Activated CD4-positive, alpha-beta T cell treated with anti-CD3 and anti-CD28 coated beads, Interleukin-2, amount 50 U/mL, for 16 hours (primary cell): ENCODE data around the gene RPS6KA4.
A peak's percentile ranks its signal among the peaks of the same experiment; 100 is the strongest.

ENCODE experiments used
- DNase-seq: peaks from one replicate; pipeline ENCODE4 v3.0.0-alpha.2; 2020

Gene RPS6KA4

DNA sequence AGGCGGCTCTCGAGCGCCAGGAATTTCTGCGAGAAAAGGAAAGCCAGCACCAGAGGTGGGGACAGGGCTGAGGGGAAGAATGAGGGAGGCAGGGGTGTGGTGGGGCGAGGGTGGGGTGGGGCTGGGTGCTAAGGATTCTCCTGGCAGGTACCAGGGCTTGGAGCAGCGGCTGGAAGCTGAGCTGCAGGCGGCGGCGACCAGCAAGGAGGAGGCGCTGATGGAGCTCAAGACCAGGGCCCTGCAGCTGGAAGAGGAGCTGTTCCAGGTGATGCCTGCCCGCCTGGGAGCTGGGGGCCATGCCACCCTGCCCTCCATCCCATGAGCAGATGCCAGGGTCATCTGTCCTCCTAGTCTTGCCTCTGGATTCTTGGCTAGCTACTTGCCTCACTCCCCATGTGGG lies 9.6 kb upstream of the RPS6KA4 start:
- DNase-seq: no peak

DNA sequence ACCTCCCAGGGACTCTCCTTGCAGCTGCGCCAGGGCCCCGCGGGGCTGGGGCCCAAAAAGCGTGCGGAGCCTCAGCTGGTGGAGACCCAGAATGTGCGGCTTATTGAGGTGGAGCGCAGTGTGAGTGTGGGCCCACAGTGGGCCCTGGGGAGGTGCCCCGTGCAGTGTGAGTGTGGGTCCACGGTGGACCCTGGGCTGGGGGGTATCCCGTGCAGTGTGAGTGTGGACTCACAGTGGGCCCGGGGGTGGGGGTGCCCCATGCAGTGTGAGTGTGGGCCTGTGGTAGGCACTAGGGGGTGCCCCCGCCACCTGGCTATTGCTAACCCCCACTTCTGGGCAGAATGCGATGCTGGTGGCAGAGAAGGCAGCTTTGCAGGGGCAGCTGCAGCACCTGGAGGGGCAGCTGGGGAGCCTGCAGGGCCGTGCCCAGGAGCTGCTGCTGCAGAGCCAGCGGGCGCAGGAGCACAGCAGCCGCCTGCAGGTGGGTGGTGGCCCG lies 7.8 kb upstream of the RPS6KA4 start:
- DNase-seq: no peak

DNA sequence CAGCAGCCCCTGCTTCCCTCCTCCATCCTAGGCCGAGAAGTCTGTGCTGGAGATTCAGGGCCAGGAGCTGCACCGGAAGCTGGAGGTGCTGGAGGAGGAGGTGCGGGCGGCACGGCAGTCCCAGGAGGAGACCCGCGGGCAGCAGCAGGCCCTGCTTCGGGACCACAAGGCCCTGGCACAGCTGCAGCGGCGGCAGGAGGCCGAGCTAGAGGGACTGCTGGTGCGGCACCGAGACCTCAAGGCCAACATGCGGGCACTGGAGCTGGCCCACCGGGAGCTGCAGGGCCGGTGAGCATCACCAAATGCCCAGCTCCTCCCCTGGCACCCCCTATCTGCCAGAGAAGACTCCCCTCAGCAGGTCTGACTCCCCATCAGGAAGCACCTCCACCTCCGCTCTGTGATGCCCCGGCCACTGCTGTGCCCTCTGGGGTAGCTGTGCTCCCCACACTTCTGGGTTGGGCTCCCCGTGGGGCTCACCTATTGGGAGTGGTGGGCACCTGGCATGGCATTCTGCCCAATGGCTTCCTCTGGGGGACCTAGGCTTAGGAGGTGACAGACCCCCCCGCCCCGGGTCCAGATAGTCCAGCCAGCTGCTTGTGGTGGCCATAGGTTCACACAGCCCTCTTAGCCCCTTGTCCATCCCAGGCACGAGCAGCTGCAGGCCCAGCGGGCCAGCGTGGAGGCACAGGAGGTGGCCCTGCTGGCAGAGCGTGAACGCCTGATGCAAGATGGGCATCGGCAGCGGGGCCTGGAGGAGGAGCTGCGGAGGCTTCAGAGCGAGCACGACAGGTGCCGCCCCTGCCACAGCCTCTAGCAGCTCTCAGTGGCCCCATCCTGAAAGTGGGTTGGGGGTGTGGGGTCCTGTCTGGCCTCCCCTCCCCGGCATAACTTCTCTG lies 6.6 kb upstream of the RPS6KA4 start:
- DNase-seq: no peak

DNA sequence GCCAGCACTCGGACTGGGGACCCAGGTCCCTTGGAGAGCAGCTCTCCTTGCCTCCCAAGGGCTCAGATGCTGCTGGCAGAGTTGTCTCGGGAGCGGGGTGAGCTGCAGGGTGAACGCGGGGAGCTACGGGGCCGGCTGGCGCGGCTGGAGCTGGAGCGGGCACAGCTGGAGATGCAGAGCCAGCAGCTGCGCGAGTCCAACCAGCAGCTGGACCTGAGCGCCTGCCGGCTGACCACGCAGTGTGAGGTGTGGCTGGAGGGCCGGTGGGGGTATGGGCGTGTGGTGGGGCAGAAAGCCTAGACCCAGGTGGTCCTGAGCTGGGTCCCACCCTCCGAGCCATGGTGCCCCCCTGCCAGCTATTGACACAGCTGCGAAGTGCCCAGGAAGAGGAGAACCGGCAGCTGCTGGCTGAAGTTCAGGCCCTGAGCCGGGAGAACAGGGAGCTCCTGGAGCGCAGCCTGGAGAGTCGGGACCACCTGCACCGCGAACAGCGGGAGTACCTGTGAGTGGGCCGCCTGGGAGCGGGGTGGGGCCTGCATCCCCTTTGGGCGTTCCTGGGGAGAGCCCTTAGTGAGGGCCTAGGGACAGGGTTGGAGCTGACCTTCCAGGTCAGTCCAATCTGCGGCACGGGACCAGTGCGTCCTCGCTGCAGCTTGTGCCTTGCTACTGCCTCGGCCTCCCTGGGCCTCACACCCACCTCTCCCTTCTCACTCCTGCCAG lies 5.8 kb upstream of the RPS6KA4 start:
- no peak for DNase-seq

DNA sequence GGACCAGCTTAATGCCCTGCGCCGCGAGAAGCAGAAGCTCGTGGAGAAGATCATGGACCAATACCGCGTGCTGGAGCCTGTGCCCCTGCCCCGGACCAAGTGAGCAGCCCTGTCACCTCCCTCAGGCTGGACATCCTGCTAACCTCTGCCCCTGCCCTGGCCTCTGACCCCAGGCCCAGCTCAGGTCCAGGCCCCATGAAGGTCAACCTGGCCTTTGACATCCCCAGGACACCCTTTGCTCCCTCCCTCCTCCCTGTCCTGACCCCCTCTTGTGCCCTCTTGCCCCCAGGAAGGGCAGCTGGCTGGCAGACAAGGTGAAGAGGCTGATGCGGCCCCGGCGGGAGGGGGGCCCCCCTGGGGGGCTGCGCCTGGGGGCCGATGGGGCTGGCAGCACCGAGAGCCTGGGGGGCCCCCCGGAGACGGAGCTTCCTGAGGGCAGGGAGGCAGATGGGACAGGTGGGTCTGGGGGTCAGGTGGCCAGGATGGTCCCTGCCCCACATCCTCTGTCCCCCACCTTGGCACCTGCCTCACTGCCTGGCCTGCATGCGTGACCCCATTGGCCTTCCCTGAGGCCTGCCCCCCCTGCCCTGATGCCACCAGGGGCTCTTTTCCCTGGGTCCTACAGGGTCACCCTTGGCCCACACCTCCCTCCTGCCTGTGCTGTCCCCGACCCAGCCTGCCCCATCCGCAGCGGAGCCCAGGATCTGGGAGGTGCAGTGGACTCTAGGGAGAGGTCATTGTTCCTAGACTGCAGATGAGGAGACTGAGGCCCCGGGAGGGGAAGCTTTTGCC lies 5.1 kb upstream of the RPS6KA4 start:
- no peak for DNase-seq

DNA sequence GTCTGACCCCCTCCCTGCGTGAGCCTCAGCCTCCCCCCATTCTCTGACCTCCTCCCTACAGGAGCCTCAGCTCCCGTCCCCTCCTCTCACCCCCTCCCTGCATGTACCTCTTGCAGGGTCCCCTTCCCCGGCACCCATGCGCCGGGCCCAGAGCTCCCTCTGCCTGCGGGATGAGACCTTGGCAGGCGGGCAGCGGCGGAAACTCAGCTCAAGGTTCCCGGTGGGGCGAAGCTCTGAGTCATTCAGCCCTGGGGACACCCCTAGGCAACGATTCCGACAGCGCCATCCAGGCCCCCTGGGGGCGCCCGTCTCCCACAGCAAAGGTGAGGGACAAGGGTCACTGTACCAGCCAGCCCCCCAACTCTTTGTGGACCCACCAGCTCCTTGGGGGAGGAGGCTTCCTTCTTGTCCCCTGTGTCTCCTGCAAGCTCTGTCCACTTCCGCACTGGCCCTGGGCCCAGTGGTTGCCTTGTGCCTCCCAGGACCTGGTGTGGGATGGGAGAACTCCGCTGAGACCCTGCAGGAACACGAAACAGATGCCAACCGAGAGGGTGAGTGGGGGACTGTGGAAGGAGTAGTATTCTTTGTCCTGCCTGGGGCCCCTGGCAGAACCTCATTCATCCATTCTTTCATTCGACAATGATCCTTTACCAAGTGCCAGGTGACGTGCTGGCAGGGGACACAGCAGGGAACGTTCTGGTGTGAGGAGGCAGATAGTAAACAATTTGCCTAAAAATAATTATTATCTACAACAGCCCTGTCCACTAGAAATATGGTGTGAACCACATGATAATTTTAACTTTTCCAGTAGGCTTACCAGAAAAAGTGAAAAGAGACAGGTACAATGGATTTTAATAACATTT lies 3.7 kb upstream of the RPS6KA4 start:
- peak; percentile 37 for DNase-seq

DNA sequence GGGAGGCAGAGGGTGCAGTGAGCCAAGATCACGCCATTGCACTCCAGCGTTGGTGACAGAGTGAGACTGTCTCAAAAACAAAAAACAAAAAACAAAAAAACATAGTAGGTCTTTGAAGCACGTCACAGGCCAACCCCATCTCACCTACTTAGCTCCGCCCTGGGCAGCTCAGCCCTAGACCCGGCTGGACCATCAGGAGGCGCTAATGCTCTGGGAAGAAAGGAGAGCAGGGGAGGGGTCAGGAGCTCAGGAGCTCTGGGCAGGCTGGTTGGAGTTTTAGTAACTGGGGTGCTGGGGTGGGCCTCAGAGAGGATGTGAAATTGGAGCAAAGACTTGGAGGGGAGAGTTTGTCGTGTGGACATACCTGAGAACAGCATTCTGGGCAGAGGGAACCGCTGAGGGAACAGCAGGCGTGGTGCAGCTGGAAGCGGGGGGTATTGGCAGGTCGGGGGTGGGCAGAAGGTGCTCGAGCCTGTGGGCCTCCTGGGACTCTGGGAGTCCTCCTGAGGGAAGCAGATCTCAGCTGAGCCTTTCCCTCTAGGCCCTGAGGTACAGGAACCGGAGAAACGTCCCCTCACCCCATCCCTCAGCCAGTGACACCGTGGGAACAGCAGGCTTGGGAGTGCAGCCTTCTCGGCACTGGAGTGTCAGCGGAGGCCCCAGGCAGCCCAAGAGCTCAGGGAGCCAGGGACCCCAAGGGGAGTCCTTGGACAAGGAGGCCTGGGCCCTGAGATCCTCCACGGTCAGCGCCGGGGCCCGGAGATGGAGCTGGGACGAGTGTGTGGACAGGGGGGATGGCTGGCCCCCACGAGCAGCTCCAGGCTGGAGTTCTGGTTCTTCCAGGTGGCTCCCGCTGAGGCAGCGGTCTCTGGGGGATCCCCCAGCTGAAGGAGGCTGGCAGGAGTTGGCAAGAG lies 2.2 kb upstream of the RPS6KA4 start:
- peak; percentile 58 for DNase-seq

DNA sequence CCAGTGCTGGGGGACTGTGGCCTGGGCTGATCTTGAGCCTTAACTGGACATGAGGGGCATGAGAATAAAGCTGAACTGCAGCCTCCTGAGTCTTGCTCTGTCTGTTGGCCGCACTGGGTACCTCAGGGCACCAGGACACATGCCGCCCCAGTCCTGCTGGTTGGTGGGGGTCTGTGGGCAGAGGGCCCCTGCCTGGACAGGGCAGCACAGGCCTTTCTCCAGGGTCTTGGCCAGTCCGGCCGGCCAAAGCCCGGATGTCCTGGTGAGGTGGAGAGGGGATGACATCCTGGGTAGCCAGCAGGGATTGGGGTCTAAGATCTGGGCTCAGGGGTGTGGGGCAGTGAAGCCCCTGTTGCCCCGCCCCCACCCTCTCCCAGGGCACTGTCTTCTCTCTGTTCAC lies 1.5 kb upstream of the RPS6KA4 start:
- no peak for DNase-seq

DNA sequence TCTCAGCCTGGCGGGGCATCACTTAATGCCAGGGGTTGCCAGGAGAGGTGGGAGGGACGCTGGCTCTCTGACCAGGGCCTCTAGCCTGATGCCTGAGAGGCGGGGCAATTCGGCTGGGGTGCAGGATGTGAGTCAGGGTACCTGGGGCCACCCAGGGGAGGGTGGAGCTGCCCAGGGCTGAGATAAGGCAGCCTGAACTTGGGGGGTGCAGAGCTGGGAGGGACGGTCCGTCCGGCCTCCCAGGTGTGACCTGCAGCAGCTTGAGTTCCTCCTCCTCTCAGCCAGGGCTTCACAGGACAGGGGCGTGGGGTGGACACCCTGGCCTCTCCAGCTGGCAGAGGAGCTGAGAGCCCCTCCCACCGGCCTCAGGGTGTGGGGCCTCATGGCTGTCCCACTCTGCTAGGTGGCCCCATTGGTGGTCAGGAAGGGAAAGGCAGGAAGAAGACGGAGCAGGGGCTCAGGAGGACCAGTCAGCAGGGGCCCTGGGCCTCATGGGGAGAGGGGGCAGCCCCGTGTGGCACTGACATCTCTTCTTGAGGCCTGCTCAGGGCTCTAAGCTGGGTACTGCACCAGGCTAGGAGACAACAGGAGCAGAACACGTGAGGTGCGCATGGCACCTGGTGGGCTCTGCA lies 942 bp upstream of the RPS6KA4 start:
- peak; percentile 68 for DNase-seq

DNA sequence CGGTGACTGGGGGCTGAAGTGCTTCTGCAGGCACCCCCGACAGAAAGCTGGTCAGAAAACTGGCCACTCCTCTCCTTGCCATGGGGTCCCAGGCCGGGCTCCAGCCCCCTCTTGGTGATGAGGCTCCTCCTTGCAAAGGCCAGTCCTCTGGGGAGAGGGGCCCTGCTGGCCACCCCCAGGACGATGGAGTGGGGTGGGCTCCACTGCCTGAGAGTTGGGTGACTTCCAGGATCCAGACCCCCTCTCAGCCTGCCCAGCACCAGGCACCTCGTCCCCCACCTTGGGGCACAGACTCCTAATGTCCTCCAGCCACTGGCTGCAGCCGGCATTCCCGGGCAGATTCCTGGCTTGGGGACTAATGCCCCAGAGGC lies 441 bp upstream of the RPS6KA4 start:
- no peak for DNase-seq

DNA sequence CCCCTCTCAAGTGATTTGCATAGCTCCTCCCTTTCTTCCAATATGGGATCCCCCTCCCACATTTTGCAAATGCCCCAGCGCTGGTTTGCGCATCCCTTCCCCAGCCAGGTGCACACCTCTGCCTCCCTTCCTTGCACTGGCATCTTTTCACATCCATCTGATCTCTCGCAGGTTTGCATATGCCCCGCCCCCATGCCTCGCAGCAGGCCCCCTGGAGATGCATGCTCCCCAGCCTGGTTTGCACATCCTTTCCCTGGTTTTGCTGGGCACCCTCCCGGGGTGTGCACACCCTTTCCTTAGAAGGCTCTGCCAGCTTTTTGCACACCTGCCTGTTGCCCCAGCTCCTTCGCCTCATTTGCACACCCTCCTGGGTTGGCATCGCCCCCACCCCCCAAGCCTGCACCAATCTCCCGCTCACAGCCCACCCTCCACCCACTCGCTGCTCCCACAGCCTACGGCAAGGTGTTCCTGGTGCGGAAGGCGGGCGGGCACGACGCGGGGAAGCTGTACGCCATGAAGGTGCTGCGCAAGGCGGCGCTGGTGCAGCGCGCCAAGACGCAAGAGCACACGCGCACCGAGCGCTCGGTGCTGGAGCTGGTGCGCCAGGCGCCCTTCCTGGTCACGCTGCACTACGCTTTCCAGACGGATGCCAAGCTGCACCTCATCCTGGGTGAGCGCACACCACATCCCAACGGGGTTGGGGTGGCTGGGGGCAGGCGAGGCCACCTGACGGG lies 917 bp downstream of the RPS6KA4 start:
- peak; percentile 26 for DNase-seq

DNA sequence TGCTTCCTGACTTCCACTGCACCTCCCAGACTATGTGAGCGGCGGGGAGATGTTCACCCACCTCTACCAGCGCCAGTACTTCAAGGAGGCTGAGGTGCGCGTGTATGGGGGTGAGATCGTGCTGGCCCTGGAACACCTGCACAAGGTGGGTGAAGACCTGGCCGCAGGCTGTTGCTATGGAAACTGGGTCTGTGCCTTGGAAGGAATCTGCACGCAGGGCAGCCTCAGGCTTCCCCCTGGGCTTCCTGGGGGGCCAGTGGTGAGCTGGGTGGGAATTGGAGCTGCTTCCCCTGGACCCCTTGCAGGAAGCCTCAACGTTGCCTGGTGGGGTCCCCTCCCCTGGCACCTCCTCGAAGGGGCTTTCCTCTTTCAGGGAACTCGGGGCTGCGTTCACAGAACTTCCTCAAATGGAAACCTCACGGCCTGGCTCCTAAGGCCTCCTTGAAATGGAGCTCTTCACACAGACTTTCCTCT lies 1.5 kb downstream of the RPS6KA4 start:
- no peak for DNase-seq

DNA sequence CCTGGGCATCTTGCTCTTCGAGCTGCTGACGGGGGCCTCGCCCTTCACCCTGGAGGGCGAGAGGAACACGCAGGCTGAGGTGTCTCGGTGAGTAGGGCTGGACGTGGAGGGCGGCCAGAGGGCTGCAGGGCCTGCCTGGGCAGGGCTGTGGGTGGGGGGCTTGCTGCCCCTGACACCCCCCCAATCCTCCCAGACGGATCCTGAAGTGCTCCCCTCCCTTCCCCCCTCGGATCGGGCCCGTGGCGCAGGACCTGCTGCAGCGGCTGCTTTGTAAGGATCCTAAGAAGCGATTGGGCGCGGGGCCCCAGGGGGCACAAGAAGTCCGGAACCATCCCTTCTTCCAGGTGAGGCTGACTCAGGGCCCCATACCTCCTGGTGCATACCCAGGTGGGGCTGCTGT lies 2.7 kb downstream of the RPS6KA4 start:
- no peak for DNase-seq

DNA sequence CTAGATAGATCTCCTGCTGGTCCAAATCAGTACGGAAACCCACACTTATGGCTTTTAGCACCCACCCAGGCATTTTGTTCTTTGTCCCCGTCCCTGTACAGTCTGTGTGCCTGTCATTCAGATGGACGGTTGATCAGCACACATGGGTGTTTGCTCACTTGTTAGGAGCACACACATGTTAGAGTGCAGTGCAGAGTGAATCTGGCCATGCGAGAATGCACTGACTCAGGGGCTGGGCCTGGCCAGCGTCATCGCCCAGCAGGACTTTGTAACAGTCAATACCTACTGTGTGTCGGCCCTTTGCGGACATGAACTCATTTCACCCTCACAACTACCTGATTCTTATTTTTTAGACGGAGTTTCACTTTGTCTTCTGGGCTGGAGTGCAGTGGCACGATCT lies 3.4 kb downstream of the RPS6KA4 start:
- DNase-seq: no peak

DNA sequence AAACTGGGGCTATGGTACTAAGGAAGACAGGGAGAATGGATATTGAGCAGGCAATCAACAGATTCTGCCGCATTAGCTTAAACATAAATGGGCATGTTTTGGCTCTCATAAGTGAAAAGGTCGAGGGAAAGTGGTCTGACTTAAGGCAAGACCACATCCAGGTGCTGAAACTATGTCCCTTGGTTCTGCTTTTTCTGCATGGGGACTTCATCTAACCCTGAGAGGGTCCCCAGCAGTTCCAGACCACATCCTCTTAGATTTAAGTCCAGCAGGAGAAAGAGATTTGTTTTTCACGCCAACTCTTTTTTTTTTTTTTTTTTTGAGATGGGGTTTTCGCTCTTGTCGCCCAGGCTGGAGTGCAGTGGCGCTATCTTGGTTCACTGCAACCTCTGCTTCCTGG lies 5.5 kb downstream of the RPS6KA4 start:
- no peak for DNase-seq

DNA sequence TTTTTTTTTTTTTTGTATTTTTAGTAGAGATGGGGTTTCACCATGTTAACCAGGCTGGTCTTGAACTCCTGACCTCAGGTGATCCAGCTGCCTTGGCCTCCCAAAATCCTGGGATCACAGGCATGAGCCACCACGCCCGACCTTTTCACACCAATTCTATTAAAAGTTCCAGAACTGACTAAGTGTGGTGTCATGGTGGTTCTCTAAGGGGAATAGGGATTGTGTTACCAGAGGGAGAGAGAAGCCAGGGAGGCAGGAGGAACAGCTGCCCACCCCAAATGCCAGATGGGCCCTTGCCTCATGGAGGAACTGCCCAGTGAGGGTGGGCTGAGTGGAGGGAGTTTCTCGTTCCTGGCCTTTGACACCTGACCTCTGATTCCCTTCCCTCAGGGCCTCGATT lies 5.9 kb downstream of the RPS6KA4 start:
- no peak for DNase-seq

DNA sequence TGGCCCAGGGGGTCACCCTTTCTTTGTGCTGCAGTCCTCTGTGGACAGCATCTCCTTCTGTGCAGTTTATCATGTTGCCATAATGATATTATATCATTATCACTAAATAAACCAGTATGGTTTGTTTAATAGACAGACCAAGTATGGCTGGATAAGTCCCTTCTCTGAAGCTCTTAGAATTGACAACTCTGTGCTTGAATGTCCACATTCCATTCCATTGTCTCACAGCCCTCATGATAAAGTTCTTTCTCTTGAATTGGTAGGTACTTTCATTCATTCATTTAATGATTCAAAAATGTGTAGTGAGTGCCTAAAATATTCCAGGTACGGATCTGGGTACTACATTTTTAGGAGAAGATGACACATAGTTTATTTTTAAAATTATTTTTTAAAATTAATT lies 7.8 kb downstream of the RPS6KA4 start:
- no peak for DNase-seq

DNA sequence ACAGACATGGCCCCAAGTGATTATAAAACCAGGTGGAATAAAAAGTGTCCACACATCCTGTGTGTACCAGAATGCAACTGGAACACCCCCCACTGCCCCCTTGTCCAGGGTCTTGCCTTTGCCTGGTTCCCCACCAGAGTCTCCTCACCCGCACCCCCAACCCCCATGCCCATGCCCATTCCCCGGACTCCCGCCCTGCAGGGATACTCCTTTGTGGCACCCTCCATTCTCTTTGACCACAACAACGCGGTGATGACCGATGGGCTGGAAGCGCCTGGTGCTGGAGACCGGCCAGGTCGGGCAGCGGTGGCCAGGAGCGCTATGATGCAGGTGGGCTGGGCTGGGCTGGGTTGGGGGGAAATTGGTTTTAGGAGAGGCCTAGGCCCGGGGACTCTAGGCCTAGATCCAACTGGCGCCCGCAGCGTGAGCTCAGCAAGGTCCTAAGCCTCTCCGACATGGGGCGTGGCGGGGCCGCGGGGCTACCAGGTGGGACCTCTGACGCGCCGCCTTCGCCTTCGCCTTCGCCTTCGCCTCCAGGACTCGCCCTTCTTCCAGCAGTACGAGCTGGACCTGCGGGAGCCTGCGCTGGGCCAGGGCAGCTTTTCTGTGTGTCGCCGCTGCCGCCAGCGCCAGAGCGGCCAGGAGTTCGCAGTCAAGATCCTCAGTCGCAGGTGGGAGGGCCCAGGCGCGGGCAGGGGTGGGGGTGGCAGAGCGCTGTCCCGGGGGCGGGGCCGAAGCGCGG lies 9.1 kb downstream of the RPS6KA4 start:
- DNase-seq: no peak

DNA sequence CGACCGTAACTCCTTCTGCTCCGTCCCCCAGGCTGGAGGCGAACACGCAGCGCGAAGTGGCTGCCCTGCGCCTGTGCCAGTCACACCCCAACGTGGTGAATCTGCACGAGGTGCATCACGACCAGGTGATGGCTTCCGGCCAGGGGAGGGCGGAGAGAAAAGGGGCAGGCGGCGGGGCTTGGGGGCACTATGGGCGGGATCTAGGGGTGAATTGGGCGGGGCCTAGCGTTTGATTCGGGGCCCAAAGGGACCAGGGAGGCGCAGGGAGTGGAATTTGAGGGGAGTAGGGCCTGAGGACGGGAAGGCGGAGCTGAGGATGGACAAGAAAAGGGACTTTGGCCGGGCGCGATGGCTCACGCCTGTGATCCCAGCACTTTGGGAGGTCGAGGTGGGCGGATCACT lies 9.7 kb downstream of the RPS6KA4 start:
- no peak for DNase-seq
